SU-DHL-6 (cell line): ENCODE data around the gene IFTAP.

ENCODE experiments used
- H2AFZ ChIP-seq: fragments of 200-600 bp; sonication (generic); 2 replicates; pipeline ENCODE4 v1.6.1; 2014; ENCODE audit warnings: low read depth, mild to moderate bottlenecking, moderate library complexity, mixed read lengths, antibody characterized with exemption, low read length; ENCODE audit not compliant: severe bottlenecking
- H3F3A ChIP-seq: fragments of 200-600 bp; shearing (Covaris generic); 2 replicates; pipeline ENCODE4 v1.6.0; 2016; ENCODE audit warnings: antibody characterized with exemption, mild to moderate bottlenecking; ENCODE audit not compliant: insufficient read depth
- H3K27ac ChIP-seq: fragments of 200-600 bp; sonication (generic); 2 replicates; pipeline ENCODE4 v1.5.1; 2016; ENCODE audit warnings: low read depth, mild to moderate bottlenecking, low read length, moderate library complexity, mixed read lengths
- H3K27me3 ChIP-seq: fragments of 200-600 bp; sonication (generic), shearing (Covaris generic); 2 replicates; pipeline ENCODE4 v1.6.0; 2014; ENCODE audit warnings: mild to moderate bottlenecking, low read length
- H3K36me3 ChIP-seq: fragments of 200-600 bp; sonication (generic); 2 replicates; pipeline ENCODE4 v1.6.1; 2014; ENCODE audit warnings: mild to moderate bottlenecking, low read length, mixed read lengths
- H3K4me2 ChIP-seq: fragments of 300-600, 200-600 bp; shearing (Covaris generic), sonication (generic); 2 replicates; pipeline ENCODE4 v1.6.0; 2014; ENCODE audit warnings: low read length, low read depth, mild to moderate bottlenecking; ENCODE audit not compliant: poor library complexity, severe bottlenecking
- H3K4me3 ChIP-seq: fragments of 200-600 bp; sonication (generic); 2 replicates; pipeline ENCODE4 v1.5.1; 2014; ENCODE audit warnings: antibody characterized with exemption, low read length, mild to moderate bottlenecking, mixed read lengths; ENCODE audit not compliant: insufficient read depth, poor library complexity, severe bottlenecking
- H3K79me2 ChIP-seq: fragments of 200-600 bp; sonication (generic); 2 replicates; pipeline ENCODE4 v1.6.1; 2014; ENCODE audit warnings: mild to moderate bottlenecking, low read length, moderate library complexity; ENCODE audit not compliant: insufficient read depth
- H3K9ac ChIP-seq: fragments of 200-600 bp; sonication (generic); 2 replicates; pipeline ENCODE4 v1.7.0; 2014; ENCODE audit warnings: mild to moderate bottlenecking, low read length
- H3K9me2 ChIP-seq: fragments of 200-600 bp; sonication (generic); replicated peaks from 2 replicates; pipeline ENCODE4 v1.6.1; 2014; ENCODE audit warnings: low read length; ENCODE audit not compliant: insufficient read depth
- H3K9me3 ChIP-seq: fragments of 200-600 bp; sonication (generic); 2 replicates; pipeline ENCODE4 v1.6.1; 2014; ENCODE audit warnings: low read length, mixed read lengths; ENCODE audit not compliant: insufficient read depth
- H4K20me1 ChIP-seq: fragments of 200-600 bp; sonication (generic); 2 replicates; pipeline ENCODE4 v1.6.1; 2014; ENCODE audit warnings: low read depth, mild to moderate bottlenecking, antibody characterized with exemption, low read length, moderate library complexity, mixed read lengths
- EZH2phosphoT487 ChIP-seq: fragments of 200-600 bp; sonication (generic), shearing (Covaris generic); conservative IDR thresholded peaks from 2 replicates; pipeline ENCODE4 v1.6.1; 2018; ENCODE audit warnings: mild to moderate bottlenecking, antibody characterized with exemption, low read length, moderate library complexity, mixed read lengths
- TF ChIP-seq, protein P1 (sequence below): fragments of 200-600 bp; sonication (generic); IDR thresholded peaks from one replicate; pipeline ENCODE4 v1.5.1; 2017; ENCODE audit warnings: antibody characterized with exemption, mild to moderate bottlenecking, low read length, moderate library complexity; ENCODE audit not compliant: insufficient read depth, poor library complexity, severe bottlenecking

IFTAP gene

GRCh38 chr11:36600180-36600579 lies 5.9 kb downstream of the IFTAP start:
- H3K27me3 ChIP-seq: no peaks in the 10 kb centered on the region
- no peaks in the 10 kb centered on the region for H3K9me3 ChIP-seq
- no peak for TF ChIP-seq EZH2phosphoT487
- TF ChIP-seq, protein P1, sequence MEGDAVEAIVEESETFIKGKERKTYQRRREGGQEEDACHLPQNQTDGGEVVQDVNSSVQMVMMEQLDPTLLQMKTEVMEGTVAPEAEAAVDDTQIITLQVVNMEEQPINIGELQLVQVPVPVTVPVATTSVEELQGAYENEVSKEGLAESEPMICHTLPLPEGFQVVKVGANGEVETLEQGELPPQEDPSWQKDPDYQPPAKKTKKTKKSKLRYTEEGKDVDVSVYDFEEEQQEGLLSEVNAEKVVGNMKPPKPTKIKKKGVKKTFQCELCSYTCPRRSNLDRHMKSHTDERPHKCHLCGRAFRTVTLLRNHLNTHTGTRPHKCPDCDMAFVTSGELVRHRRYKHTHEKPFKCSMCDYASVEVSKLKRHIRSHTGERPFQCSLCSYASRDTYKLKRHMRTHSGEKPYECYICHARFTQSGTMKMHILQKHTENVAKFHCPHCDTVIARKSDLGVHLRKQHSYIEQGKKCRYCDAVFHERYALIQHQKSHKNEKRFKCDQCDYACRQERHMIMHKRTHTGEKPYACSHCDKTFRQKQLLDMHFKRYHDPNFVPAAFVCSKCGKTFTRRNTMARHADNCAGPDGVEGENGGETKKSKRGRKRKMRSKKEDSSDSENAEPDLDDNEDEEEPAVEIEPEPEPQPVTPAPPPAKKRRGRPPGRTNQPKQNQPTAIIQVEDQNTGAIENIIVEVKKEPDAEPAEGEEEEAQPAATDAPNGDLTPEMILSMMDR: no peak
- H3K79me2 ChIP-seq: no peaks in the 10 kb centered on the region
- H2AFZ ChIP-seq: no peak overlapping the region
- no peak overlapping the region for H3K9ac ChIP-seq
- H3K9me2 ChIP-seq: no peaks in the 10 kb centered on the region
- no peak overlapping the region for H3K27ac ChIP-seq
- no peaks in the 10 kb centered on the region for H3F3A ChIP-seq
- no peak overlapping the region for H3K4me2 ChIP-seq
- no peaks in the 10 kb centered on the region for H3K36me3 ChIP-seq
- no peak overlapping the region for H3K4me3 ChIP-seq
- H4K20me1 ChIP-seq: no peaks in the 10 kb centered on the region

- no peak overlapping the region for H3K4me2 ChIP-seq
- H3K27ac ChIP-seq: no peak overlapping the region
- H3K27me3 ChIP-seq: no peaks in the 10 kb centered on the region
- no peaks in the 10 kb centered on the region for H3K36me3 ChIP-seq
- no peaks in the 10 kb centered on the region for H3F3A ChIP-seq
- H3K9me2 ChIP-seq: no peaks in the 10 kb centered on the region
- no peaks in the 10 kb centered on the region for H3K79me2 ChIP-seq
- H2AFZ ChIP-seq: no peak overlapping the region
- H4K20me1 ChIP-seq: no peaks in the 10 kb centered on the region
- no peaks in the 10 kb centered on the region for H3K9me3 ChIP-seq
- TF ChIP-seq, protein P1: no peak
- TF ChIP-seq EZH2phosphoT487: no peak
- no peak overlapping the region for H3K9ac ChIP-seq
- no peak overlapping the region for H3K4me3 ChIP-seq
These were observed 6.9 kb downstream of the IFTAP start for GRCh38 chr11:36601155-36601554.

GRCh38 chr11:36602135-36602534 lies 7.8 kb downstream of the IFTAP start:
- Histone ChIP-seq H3K27me3 (no peaks in the 10 kb centered on the region), H3K79me2 (no peaks in the 10 kb centered on the region)

More at GRCh38 chr11:36602135-36602534, 7.8 kb downstream of the IFTAP start:
- H2AFZ ChIP-seq: no peak overlapping the region
- no peak overlapping the region for H3K27ac ChIP-seq
- no peak overlapping the region for H3K9ac ChIP-seq
- H3F3A ChIP-seq: no peaks in the 10 kb centered on the region
- no peaks in the 10 kb centered on the region for H3K9me3 ChIP-seq
- no peaks in the 10 kb centered on the region for H3K36me3 ChIP-seq
- no peaks in the 10 kb centered on the region for H4K20me1 ChIP-seq
- no peak overlapping the region for H3K4me2 ChIP-seq
- TF ChIP-seq, protein P1: no peak
- no peak for TF ChIP-seq EZH2phosphoT487
- no peaks in the 10 kb centered on the region for H3K9me2 ChIP-seq
- no peak overlapping the region for H3K4me3 ChIP-seq
